HCT116 (cell line): ENCODE data around the gene TMEM134. TPM values are rescaled to one million over a fixed set of nuclear protein-coding genes. Genes with fewer than 3 reads are reported as not detected.
A peak's percentile ranks its signal among the peaks of the same experiment; 100 is the strongest.

Experiments used
- ATAC-seq: fragments of 200-7000 bp; cut with Tn5 transposase; 2 replicates; pipeline ENCODE4 v1.9.1; 2020; ENCODE audit warnings: mild to moderate bottlenecking, moderate library complexity
- BruUV-seq: library from RNA; stranded (reverse); fragments of 400-500 nt; replicated peaks from 2 replicates; lab custom pipeline; 2021; lab: Mats Ljungman, UMichigan
- CTCF ChIA-PET: fragments of 300-600 bp; sonication (Branson Sonifier 250); formaldehyde crosslinking; loops from one replicate; lab custom pipeline; 2021; ENCODE audit warnings: antibody characterized with exemption; lab: Charles Lee
- POLR2A ChIA-PET: fragments of 300-600, 350-600 bp; sonication (Branson Sonifier 250); formaldehyde crosslinking; loops from one replicate; lab custom pipeline; 2021; ENCODE audit warnings: antibody characterized with exemption; lab: Charles Lee
- RAD21 ChIA-PET, 2 experiments: fragments of 300-600 bp; sonication (Branson Sonifier 250); formaldehyde crosslinking; loops; one replicate each; lab custom pipeline; 2023; ENCODE audit warnings: low total read pairs in 2 of 2; ENCODE audit not compliant: uncharacterized antibody in 2 of 2, unreplicated experiment in 2 of 2, low non-redundant PET in 1 of 2; lab: Charles Lee
- DNase-seq: peaks from one replicate; pipeline ENCODE4 v3.0.0-alpha.2; 2010; ENCODE audit warnings: low read depth, low spot score
- H2AFZ ChIP-seq: fragments of 200-600 bp; shearing (Covaris generic), sonication (generic); 2 replicates; pipeline ENCODE4 v1.6.1; 2017; ENCODE audit warnings: low read depth, mixed run types, mixed read lengths, antibody characterized with exemption, low read length; ENCODE audit not compliant: poor library complexity, severe bottlenecking
- H3K27ac ChIP-seq: 2 replicates; pipeline ENCODE4 v1.5.1; 2012; ENCODE audit warnings: low read depth, low read length
- H3K27me3 ChIP-seq: fragments of 200-600 bp; sonication (generic); 2 replicates; pipeline ENCODE4 v1.6.1; 2016; ENCODE audit warnings: mixed run types, low read length, mixed read lengths; ENCODE audit not compliant: insufficient read depth
- H3K36me3 ChIP-seq, 2 experiments: fragments of 200-500 bp in 1 of 2; fragments of 200-600 bp in 1 of 2; sonication (Bioruptor generic) in 1 of 2; sonication (generic) in 1 of 2; 2 replicates each; pipeline versions ENCODE4 v1.5.1 to v1.6.1; 2014 to 2016; ENCODE audit warnings: low read length in 2 of 2, inconsistent platforms in 1 of 2, mixed read lengths in 1 of 2, mixed run types in 1 of 2; ENCODE audit not compliant: insufficient read depth in 2 of 2, control insufficient read depth in 1 of 2
- H3K4me1 ChIP-seq, 2 experiments: fragments of 200-600 bp in 1 of 2; sonication (generic) in 1 of 2; 2 replicates each; pipeline versions ENCODE4 v1.5.1 to v1.6.1; 2012 to 2017; ENCODE audit warnings: low read length in 2 of 2, inconsistent platforms in 1 of 2, mild to moderate bottlenecking in 1 of 2, mixed read lengths in 1 of 2, mixed run types in 1 of 2, moderate library complexity in 1 of 2; ENCODE audit not compliant: insufficient read depth in 2 of 2, control insufficient read depth in 1 of 2
- H3K4me2 ChIP-seq: fragments of 200-600 bp; sonication (generic); 2 replicates; pipeline ENCODE4 v1.6.1; 2017; ENCODE audit warnings: mixed run types, low read length, mixed read lengths
- H3K4me3 ChIP-seq, 2 experiments: fragments of 200-600 bp in 1 of 2; sonication (generic) in 1 of 2; replicated peaks in 1 of 2; 2 replicates each; pipeline ENCODE4 v1.5.1; 2011 to 2016; ENCODE audit warnings: low read length in 2 of 2, control low read depth in 1 of 2, low read depth in 1 of 2, mild to moderate bottlenecking in 1 of 2, mixed read lengths in 1 of 2, mixed run types in 1 of 2
- H3K79me2 ChIP-seq: fragments of 200-600 bp; sonication (generic); 2 replicates; pipeline ENCODE4 v1.6.1; 2017; ENCODE audit warnings: mild to moderate bottlenecking, mixed run types, low read length, moderate library complexity, mixed read lengths; ENCODE audit not compliant: insufficient read depth
- H3K9ac ChIP-seq: fragments of 200-600 bp; sonication (generic); 2 replicates; pipeline ENCODE4 v1.6.1; 2016; ENCODE audit warnings: low read length, mixed read lengths
- H3K9me2 ChIP-seq: fragments of 200-600 bp; sonication (generic), shearing (Covaris generic); 2 replicates; pipeline ENCODE4 v1.6.1; 2017; ENCODE audit warnings: mixed run types, mild to moderate bottlenecking, moderate library complexity; ENCODE audit not compliant: insufficient read depth
- H3K9me3 ChIP-seq, 2 experiments: fragments of 200-500 bp in 1 of 2; fragments of 200-600 bp in 1 of 2; sonication (Bioruptor generic) in 1 of 2; sonication (generic) in 1 of 2; 2 replicates each; pipeline ENCODE4 v1.6.1; 2014 to 2017; ENCODE audit warnings: low read length in 2 of 2, mixed read lengths in 2 of 2, inconsistent platforms in 1 of 2, low read depth in 1 of 2, mild to moderate bottlenecking in 1 of 2, mixed run types in 1 of 2, moderate library complexity in 1 of 2; ENCODE audit not compliant: control insufficient read depth in 1 of 2, insufficient read depth in 1 of 2
- H4K20me1 ChIP-seq: fragments of 200-600 bp; sonication (generic), shearing (Covaris generic); 2 replicates; pipeline ENCODE4 v1.6.1; 2017; ENCODE audit warnings: mixed run types, mild to moderate bottlenecking, moderate library complexity; ENCODE audit not compliant: insufficient read depth
- CEBPB ChIP-seq: IDR thresholded peaks from 2 replicates; pipeline ENCODE4 v1.6.1; 2012; ENCODE audit warnings: low read depth
- CTCF ChIP-seq, 3 experiments: fragments of 200-600 bp in 1 of 3; sonication (generic) in 1 of 3; IDR thresholded peaks in 2 of 3; conservative IDR thresholded peaks in 1 of 3; 2 replicates each; pipeline ENCODE4 v1.5.1; 2012 to 2017; ENCODE audit warnings: low read depth in 2 of 3, low read length in 2 of 3, antibody characterized with exemption in 1 of 3, borderline replicate concordance in 1 of 3, control low read depth in 1 of 3, mild to moderate bottlenecking in 1 of 3, mixed read lengths in 1 of 3, mixed run types in 1 of 3, moderate library complexity in 1 of 3; ENCODE audit not compliant: insufficient read depth in 1 of 3
- EGR1 ChIP-seq: IDR thresholded peaks from 2 replicates; pipeline ENCODE4 v1.6.1; 2012; ENCODE audit warnings: low read depth
- EZH2phosphoT487 ChIP-seq: fragments of 200-600 bp; IDR thresholded peaks from 2 replicates; pipeline ENCODE4 v1.6.1; 2018; ENCODE audit warnings: antibody characterized with exemption, borderline replicate concordance
- JUND ChIP-seq: IDR thresholded peaks from 2 replicates; pipeline ENCODE4 v1.6.1; 2012
- POLR2A ChIP-seq: IDR thresholded peaks from 2 replicates; pipeline ENCODE4 v1.7.0; 2011; ENCODE audit warnings: borderline replicate concordance; ENCODE audit not compliant: insufficient read depth, insufficient read length; ENCODE audit errors: extremely low read depth
- REST ChIP-seq: IDR thresholded peaks from 2 replicates; pipeline ENCODE4 v1.6.1; 2012; ENCODE audit warnings: low read depth
- TCF7L2 ChIP-seq: IDR thresholded peaks from 2 replicates; pipeline ENCODE4 v1.7.0; 2011; ENCODE audit warnings: borderline replicate concordance, inconsistent platforms; ENCODE audit not compliant: insufficient read depth, insufficient read length; ENCODE audit errors: extremely low read depth
- YY1 ChIP-seq: IDR thresholded peaks from 2 replicates; pipeline ENCODE4 v1.6.1; 2011; ENCODE audit warnings: low read length, low read depth, moderate library complexity, mild to moderate bottlenecking; ENCODE audit not compliant: insufficient replicate concordance; ENCODE audit errors: extremely low read depth
- ZBTB33 ChIP-seq: IDR thresholded peaks from 2 replicates; pipeline ENCODE4 v1.6.1; 2011; ENCODE audit warnings: mild to moderate bottlenecking, low read length, moderate library complexity; ENCODE audit not compliant: insufficient replicate concordance; ENCODE audit errors: extremely low read depth
- intact Hi-C: fragments of 100-400 bp; cut with micrococcal nuclease; formaldehyde crosslinking; loops from 2 replicates; pipeline ENCODE4 v1.10.0; 2022
- total RNA-seq: library from RNA; stranded (reverse); gene quantifications from one replicate; pipeline ENCODE4 v1.2.1, GENCODE V29; 2021; ENCODE audit not compliant: unreplicated experiment

Gene TMEM134
- total RNA-seq, 1 experiment from 2014 or later = 44.2 TPM

- TF ChIP-seq REST = no peak
Observed at GRCh38 chr11:67417425-67417824, 51.6 kb downstream of the TMEM134 start (continued).

- ChIA-PET POLR2A (no interaction called here), CTCF (interaction anchor here (1.8 kb wide), 1 partner anchor 15 kb away, joined by 8 read pairs; the partner anchor contains the start of gene PPP1CA), RAD21 (no interaction called here)
- H3K27me3 ChIP-seq = no peaks in the 10 kb centered on the region
- H4K20me1 ChIP-seq = no peaks in the 10 kb centered on the region
- ATAC-seq (no peak), DNase-seq (no peak)
- H3K9me2 ChIP-seq = no peaks in the 10 kb centered on the region
- no peak overlapping the region for H3K9ac ChIP-seq
- no TSS peak for BruUV-seq
- no peaks in the 10 kb centered on the region for H3K36me3 ChIP-seq
- H2AFZ ChIP-seq = no peak overlapping the region
- H3K4me2 ChIP-seq = peak overlapping the region; percentile 81
- no peaks in the 10 kb centered on the region for H3K79me2 ChIP-seq
- H3K9me3 ChIP-seq = no peaks in the 10 kb centered on the region
- intact Hi-C loops = no loop called here
- peaks cover 19 to 45% of the 10 kb centered on the region in 2 experiments; a peak in 3 of 4 replicates for H3K4me1 ChIP-seq
- peak overlapping the region; percentile 18; the same call in 1 of the 2 replicates for H3K27ac ChIP-seq
- no peak overlapping the region for H3K4me3 ChIP-seq
- TF ChIP-seq YY1 (no peak), CEBPB (no peak), CTCF (IDR thresholded peaks at IDR 0.05 in 2 of 3, conservative IDR thresholded peaks at IDR 0.05 in 1 of 3; ENCODE audit: borderline replicate concordance in 1 of 3, insufficient read depth in 1 of 3, low read depth in 2 of 3, low read length in 2 of 3) (no peak), EZH2phosphoT487 (no peak), EGR1 (no peak), ZBTB33 (no peak), POLR2A (no peak), JUND (no peak), TCF7L2 (no peak)
Observed at GRCh38 chr11:67416416-67417335, 52.4 kb downstream of the TMEM134 start.
